HG03103 (cell line): ENCODE results near the gene HOXA11.

ENCODE experiments used
- ATAC-seq: cut with Tn5 transposase; IDR thresholded peaks from one replicate; pipeline ENCODE4 v1.9.1; 2021; ENCODE audit warnings: low read depth; ENCODE audit not compliant: unreplicated experiment

HOXA11 gene

DNA sequence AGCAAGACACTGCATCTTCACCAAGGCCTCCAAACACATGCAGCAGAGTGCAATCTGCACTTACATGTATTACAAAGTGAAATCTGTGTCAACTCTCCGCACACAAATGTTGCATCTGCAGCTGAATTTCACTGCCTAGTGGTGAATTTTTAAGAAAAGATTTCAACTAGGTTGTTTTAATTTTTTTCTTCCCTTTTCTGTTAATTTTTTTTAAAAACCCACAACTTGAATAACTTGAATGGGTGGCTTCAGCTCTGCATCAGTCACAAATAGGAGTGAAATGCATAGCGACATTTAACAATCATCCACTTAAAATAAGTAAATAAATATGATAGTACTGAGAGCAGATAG lies 8.9 kb upstream of the HOXA11 start:
- ATAC-seq: no peak

DNA sequence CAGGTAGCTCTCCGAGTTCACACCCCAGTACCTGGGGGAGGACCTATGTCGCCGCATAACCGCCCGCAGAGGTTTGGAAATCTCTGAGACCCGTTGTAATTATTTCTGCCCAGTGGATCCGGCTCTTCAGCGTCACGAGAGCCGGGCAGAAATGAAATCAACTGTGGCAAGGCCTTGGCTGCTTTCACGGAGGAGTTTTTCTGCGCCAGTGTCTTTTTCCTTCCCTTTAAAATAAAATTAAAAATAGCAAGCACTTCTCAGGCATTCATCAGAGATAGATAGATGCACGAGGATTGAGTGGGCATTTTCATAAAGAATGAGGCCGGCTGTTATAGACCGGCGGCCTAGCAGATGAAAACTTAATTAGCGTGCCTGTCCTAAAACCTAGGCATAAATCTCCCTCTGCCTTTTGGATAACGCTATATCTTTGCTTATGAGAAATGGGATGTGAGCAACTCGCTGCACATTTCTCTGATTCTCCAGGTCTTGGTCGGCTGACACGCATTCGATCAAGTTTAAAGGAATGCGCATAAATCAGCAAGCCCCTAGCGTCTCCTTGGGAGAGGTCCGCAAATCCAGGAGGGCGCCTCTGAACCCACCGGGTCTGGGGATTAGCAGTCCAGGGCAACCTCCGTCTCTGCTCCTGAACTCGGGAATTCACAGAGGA lies 8.4 kb upstream of the HOXA11 start:
- ATAC-seq: no peak

DNA sequence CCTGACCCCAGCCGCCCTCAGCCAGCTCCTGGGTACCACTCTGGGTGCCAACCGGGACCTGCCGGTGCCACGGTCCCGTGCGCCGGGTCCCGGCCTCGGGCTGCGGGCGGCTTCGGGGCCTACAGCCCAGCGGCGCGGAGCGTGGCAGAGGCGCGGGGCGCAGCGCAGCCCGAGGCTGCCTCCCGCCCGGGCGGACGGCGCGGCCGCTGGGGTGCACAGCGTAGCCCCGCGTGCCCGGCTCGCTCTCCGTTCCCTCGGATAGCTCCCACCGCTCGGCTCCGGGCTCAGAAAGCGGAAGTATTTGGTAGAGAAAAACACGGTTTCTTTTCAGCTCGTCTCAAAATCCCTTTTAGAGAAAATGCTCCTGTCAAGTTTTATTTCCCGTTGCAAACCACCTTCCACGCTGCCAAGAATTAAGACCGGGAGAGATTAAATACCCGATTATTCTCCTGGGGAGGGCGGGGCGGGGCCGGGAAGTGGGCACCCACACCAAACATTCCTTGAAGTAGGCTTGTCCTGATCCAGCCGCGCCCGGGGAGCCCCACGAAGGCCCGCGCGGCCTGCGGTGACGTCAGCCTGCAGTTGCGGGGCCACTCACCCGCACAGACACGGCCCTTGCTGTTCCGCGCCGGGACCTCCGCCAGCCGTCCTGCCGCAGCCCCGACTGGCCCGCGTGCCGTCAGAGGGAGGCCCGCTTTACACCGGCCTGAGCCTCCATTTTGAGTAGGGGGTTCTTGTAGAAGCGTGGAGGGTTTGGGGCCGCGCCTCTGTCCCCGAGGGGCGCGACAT lies 7.7 kb upstream of the HOXA11 start:
- no peak for ATAC-seq

DNA sequence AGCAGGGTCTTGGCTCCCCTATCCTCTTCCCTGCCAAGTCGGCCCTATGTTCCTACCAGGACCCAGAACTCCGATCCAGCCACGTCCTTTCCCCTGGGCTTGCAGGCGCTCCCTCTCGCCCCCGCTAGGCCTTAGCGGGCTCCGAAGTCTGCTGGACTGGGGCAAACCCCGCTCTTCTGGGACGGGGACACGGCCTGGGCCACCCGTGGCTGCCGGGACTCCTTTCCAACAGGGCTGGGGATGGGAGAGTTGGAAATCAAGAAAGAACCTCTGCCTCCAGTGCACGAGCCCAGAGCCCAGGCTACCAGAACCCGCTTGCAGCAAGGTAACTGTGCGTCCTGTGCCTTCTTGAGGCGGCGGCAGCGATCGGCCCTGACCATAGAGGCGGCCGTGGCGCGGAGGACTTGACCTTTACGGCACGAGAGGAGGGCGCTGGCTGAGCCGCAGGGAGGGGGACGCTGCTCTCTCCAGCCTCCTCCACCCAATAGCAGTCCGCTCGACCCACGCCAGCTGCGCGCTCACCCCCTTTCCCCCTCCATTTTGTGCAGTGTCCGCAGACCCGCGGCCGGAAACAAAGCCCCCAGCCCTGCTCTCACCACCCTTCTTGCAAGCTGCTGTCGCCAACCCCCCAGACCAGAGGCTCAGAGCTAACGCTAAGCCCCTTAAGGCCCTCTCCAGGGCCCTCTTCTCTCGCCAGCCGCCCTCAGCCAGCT lies 7.0 kb upstream of the HOXA11 start:
- ATAC-seq: no peak

DNA sequence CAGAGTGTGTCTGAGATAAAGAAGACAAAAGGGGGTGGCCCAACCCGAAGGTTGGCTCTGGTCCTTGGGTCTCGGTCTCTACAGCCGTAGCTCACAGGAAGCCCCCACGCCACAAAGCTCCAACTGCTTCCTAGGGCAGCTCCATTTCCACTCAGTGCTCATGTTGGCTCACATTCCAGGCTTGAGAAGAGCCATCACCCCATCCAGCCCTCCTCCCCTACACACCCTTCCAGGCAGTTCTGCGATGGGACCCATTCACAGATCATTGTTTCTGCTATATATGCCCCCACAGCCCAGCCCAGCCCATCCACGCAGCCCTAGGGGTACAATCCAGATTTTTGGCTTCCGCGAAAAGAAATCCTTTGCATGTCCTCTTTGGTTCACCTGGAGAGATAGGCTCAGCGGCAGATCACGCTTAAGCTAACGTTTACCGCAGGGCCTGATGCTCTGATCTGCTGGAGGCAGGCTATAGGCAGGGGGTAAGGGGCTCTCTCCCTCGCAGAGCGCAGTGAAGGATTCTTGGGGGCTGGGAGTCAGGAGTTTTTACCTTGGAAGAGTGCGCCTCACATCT lies 6.2 kb upstream of the HOXA11 start:
- ATAC-seq: no peak

DNA sequence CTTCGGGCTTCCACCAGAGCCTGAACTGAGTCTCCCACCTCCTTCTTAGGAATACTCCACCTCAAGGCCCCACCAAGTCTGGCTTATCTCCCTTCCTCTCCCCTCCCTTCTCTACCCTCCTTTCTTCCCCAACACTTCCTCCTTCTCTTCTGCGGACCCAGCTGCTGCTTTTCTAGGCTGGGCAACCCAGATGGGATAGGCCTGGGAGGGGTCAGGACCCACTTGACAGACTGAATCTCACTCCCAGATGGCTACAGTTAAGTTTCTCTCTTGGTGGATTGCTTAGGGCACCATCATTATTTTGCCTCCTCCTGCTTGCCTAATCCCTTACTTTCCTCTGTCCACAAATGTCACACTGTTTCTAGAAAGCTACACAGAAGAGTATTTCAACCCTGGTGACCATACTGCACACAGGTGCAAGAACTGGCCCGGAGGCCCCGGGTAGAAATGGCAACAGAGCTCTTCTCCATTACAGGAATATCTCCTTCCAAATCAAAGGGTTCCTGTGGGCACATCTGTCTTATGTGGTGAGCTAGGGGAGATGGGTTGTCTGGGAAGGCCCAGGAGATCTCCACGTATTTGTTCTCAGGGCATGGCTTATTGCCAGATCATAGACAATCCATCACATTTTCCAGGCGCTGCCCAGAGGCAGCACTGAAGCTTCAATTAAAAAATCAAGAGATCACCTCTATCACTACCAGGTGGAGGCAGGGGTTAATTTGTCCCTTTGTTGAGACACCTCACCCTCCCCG lies 5.1 kb upstream of the HOXA11 start:
- no peak for ATAC-seq

DNA sequence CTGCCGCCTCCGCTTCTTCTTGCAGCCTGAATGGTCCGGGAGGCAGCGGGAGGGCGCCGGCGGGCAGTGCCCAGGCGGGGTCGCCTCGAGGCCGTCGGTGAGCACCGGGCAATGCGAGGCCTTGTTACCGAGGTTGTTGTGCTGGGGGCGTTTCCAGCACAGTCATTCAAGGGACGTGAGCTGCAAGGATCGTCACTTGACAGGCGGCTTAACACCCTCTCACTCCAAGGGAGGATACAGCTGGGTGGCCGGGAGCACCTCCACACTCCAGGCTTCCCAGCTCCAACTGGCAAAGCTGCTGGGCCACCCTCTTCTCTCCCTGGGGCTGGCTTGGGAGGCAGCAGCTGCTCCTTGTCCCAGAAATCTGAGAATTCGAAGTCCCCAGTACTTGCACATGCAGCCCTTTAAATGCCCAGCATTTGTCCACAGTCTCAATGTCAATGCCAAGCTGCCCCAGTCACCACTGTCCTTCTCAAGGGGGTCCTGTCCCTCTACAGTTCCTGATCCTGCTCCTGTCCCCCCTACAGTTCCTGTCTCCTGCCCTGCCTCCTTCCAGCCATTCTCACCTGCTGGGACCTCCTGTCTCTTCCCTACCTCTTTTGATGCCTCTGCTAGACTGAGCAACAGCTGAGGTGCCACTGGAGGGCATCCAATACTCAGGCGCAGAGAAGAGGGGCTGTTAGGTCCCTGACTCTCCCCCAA lies 4.4 kb upstream of the HOXA11 start:
- no peak for ATAC-seq

DNA sequence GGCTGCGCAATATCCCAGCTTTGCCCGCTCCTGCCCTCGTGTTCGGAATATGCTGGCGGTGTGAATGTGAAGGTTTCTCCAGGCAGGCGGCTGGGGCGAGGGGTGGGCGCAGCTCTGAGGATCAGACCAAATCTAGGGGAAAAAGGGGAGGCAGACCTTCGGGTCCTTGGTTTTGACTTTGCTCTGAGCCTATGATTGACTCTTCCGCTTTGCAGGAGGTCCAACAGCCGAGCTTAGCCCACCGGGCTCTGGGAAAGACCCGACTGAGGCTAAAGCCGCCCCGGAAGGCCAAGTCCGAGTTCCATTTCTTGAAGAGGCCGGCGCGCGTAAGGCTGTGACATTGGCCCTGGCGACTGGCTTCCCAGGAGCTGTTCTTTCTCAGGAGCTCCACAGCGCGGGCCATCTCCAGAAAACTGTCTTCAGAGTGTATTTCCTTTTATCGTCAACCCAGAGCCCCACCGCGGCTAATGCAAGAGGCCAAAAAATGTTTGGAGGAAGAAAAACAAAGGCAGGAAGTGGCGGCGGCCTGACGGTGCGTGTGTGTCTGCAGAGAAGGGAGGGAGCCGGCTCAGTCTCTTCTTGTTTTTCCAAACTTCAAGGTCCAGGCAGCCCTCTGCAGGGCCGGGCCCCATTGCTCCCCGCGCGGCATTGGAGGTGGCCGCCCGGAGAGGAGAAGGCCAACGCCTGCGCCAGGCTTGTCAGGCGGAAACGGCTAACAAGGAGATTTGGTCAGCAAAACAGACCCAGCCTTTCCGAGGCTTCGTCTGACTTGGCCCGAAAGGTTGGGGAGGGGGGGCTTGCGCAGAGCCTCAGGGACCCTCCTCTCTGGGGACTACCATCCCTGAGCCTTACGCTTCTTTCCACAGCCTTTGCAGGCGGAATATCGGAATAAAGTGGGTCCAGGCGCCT lies 3.6 kb upstream of the HOXA11 start:
- ATAC-seq: no peak

DNA sequence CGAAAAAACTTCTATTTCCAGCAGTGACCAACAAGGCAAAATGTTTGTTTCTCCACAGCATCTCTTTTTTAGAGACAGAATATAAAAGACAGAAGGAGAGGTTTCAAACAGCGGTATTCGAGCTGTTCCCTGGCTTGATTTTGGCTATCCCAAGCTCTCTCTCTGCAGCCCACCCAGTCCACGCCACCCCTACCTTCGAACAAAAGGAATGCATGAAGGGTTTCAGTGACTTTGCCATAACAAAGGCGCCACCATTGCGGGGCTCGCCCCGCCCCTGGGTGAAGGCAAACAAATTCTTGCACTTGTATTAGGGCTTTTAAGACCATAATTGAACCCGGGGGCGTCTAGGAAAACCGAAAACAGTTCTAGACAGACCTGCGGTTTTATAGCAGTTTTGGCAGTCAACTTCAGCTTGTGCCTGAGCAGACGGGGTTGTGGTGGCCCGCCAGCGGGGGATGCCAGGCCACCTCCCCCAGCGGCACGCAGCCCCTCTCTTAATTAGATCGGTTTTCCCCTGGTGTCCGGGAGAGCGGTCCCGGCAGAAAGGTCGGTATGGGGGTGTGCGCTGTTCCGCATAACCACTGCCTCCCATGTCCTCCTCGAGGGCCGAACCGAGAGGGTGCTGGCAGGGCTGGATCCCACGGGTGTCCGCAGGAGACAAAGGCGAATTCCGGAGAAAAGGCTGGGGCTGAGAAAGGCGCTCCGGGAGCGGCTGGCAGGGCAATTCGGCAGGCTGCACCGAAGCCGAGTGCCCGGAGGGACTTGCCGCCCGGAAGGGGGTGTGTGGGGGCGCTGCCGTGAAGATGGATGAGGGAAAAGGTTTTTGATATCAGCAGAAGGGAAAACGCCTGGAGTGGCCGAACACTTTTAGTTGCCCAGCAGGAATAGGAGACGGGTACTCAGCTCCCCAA lies 2.7 kb upstream of the HOXA11 start:
- ATAC-seq: no peak

DNA sequence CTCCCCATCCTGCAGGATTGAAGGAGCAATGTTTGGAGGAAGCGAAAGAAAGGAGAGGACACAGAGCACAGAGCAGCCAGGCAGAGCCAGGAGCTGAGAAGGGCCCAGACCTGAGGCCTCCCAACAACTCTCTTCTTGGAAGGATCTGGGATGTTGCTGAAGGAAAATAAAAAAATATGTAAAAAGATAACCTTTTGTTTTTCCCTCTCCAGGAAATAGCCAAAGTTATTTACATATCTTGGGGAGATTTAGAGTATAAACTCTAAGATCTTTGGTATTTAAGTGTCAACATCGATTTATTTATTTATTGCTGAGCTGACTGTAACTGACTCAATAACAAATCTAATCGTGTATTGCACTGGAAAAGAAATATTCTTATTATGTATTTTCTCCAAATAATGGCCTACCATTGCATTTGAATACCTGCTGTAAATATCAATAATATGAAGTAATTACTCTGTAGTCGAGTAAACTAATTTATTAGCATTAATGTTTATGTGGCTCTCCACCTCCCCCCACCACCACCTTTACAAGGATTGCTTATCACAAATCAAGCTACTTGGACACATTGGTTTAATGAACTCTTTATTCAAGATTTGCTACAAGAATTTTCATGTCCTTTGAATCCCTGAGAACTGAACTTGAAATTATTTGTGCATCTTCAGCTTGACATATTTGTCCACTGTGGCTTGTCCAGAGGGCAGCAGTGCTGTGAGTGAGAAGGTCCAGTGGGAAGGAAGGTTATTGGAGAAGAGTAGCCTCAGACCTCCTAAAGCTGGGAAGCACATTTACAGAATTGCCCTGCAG lies 1.8 kb upstream of the HOXA11 start:
- no peak for ATAC-seq

DNA sequence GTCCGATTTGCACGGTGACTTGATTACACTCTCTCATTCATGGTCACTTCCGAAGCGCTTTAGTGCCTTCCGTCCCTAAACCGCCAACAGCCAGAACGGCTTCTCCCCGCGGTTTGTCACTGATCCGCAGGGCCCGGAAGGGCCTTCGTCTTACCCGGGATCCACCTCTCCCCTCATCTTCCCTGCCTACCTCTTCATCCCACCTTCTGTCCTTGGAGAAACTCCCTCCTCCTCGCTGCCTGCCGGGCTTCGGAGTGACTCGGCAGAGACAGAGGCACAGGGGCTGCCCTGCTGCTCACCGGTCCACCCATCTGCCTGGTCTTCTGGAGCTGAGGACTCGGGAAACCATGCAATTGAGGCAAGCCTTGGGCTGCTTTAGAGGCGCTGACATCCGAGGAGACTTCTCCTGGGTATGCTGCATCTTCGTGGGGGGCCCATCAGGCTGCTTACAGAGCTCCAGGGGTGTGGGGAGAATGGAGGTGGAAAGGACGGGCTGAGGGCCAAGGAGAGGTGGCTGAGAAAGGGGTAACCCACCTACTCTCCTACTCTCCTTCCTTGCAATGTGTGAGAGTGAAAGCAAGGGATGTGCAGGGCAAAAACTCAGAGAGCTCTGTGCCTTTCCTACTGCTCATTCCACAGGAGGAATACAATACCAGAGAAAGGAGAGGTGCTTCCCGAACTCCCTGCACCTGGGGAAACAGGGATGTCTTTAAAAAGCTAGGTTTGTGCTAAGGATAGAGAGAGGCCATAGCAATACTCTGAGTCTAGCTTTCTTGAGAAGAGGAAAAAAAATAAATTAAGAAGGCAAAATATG lies 1.0 kb upstream of the HOXA11 start:
- no peak for ATAC-seq

DNA sequence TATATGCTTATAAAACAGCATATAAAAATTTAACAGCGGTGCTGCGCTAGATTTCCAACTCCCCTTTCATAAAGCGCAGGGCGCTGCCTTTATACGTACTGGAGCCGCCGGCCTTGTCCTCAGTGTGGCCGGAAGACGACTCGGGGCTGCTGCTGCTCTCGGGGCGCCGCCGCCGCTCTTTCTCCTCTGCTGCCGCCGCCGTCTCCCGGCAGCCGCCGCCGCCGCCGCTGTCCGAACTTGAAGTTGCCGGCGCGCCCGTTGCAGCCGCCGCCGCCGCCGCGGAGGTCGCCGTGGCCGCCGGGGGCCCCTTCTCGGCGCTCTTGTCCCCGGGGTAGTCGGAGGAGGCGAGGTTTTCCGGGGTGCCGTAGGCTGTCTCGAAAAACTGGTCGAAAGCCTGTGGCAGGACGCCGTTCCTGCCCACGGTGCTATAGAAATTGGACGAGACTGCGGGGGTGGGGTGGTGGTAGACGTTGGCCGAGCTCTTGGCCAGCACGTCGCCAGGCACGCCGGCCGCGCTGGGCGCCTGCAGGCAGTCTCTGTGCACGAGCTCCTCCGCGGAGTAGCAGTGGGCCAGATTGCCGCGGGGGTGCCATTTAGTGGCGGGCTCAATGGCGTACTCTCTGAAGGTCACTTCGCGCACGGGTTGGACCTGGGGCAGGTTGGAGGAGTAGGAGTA lies 557 bp downstream of the HOXA11 start:
- ATAC-seq: no peak

DNA sequence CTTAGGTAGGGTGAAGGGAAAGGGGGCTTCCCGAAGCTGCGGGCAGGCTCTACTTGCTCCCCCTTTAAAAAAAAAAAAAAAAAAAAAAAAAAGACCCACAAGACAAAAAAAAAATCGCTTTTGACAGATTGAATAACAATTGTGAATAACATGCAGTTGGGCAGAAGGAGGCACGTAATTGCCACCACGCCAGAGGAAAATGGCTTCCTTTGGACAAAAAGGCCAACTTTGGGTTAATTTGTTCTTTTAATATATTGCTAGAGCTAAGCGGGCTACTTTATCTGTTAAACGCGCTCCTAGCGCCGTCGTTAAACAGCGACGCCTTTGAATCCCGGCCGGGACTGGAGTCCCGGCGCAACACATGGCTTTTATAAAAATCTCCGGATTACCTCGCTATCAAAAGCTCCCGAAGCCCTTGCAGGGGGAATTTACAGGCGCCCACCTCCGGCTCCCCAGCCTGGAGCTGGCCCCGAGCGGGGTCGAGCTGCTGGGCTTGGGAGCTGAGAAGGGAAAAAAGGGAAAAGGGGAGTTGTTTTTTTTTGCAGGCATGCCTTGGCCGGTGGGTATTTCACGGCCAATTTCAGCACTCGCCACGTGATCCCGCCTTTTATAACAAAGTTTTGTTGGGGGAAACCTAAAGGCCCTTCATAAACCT lies 1.2 kb downstream of the HOXA11 start:
- ATAC-seq: no peak

DNA sequence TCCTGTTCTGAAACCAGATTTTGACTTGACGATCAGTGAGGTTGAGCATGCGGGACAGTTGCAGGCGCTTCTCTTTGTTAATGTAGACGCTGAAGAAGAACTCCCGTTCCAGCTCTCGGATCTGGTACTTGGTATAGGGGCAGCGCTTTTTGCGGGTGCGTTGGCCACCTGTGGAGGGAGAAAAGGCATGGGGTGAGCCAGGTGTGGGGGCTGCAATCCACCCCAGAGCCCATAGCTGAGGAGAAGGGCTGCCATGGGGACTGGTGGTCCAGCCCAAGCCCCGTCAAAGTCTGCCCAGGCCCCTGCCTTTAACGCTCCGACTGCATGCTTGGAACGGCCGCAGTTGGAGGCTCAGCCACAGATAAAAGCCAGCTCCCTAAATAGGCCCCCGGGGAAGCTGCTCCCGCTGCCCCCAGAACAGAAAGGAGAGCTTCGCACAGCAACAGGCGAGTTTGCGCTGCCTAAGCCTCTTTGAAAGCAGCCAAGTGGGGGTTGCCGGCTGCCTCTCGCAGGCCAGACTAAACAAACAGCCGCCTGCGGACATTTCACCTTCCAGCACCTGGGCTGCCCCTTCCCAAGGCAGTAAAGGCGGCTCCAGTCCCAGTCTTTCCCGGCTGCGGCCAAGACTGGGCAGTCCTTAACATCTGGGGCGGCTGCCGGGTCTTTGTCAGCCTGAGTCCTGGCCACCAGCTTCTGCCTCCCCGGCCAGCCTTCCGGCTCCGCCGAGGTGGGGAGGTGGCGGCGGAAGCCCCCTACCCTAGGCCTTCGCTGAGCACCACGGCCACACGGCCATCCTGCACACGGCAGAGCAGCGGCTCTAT lies 2.0 kb downstream of the HOXA11 start:
- no peak for ATAC-seq
